ENCODE measurements around the gene EPN3. TPM values are rescaled to one million over a fixed set of nuclear protein-coding genes. Genes with fewer than 3 reads are reported as not detected.
A peak's percentile ranks its signal among the peaks of the same experiment; 100 is the strongest.

The EPN3 gene
- total RNA-seq, 1 experiment from 2014 or later, result 20.5 TPM

DNA sequence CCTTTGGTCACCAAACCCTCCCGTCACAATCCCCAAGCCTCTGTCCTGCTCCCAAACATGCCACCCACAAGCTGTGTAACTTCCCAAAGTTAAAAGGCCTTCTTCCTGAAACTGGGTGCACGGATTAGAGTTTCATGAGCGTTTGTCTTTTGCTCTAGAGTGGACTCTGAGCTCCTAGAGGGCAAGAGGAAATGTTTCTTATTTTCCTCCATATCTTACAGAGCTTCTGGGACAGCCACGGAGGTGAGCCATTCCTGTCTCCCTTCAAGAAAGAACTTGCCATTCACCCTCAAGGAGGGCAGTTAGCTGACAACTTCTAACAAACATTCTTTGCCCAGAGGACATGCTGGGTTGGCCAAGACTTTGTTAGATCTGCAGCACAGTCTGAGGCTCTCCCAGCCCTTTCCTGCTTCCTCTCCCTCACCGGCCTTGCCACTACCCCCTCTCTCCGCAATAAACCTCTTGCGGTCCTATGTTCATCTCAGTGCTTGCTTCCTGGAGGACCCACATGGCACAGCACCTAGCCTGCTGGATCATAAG lies 26.9 kb upstream of the EPN3 start:
- no peak for ATAC-seq
- H3K27me3 ChIP-seq (ENCODE audit: low read length), result no peaks in the 10 kb centered on the region
- POLR2A ChIA-PET (ENCODE audit: unreplicated experiment), result interaction anchor here (0.5 kb wide), 1 partner anchor 269 kb away, joined by 3 read pairs; no protein-coding TSS in a partner anchor
- H3K79me2 ChIP-seq (ENCODE audit: low read length), result no peaks in the 10 kb centered on the region
- H3K27ac ChIP-seq (ENCODE audit: low read length), result no peak overlapping the region
- no peaks in the 10 kb centered on the region for H3K36me3 ChIP-seq (ENCODE audit: low read depth, low read length)
- H3K9ac ChIP-seq (ENCODE audit: low read length), result no peak overlapping the region
- H3F3A ChIP-seq (ENCODE audit: low read length, unreplicated experiment), result no peaks in the 10 kb centered on the region
- no peak for TF ChIP-seq EZH2phosphoT487 (IDR thresholded peaks at IDR 0.05; ENCODE audit: borderline replicate concordance, low read length)
- TF ChIP-seq, protein P1, sequence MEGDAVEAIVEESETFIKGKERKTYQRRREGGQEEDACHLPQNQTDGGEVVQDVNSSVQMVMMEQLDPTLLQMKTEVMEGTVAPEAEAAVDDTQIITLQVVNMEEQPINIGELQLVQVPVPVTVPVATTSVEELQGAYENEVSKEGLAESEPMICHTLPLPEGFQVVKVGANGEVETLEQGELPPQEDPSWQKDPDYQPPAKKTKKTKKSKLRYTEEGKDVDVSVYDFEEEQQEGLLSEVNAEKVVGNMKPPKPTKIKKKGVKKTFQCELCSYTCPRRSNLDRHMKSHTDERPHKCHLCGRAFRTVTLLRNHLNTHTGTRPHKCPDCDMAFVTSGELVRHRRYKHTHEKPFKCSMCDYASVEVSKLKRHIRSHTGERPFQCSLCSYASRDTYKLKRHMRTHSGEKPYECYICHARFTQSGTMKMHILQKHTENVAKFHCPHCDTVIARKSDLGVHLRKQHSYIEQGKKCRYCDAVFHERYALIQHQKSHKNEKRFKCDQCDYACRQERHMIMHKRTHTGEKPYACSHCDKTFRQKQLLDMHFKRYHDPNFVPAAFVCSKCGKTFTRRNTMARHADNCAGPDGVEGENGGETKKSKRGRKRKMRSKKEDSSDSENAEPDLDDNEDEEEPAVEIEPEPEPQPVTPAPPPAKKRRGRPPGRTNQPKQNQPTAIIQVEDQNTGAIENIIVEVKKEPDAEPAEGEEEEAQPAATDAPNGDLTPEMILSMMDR (conservative IDR thresholded peaks at IDR 0.05; ENCODE audit: low read depth, low read length), result no peak
- no peak for TF ChIP-seq EZH2 (IDR thresholded peaks at IDR 0.05; ENCODE audit: low read length, unreplicated experiment)
- H3K4me1 ChIP-seq (ENCODE audit: insufficient read depth, low read length), result peaks cover 4% of the 10 kb centered on the region; the same call in 1 of the 2 replicates
- intact Hi-C loops (cut with micrococcal nuclease), result no loop called here
- BruUV-seq (replicated peaks), result no TSS peak
- H3K4me2 ChIP-seq (ENCODE audit: low read length), result no peak overlapping the region
- H4K20me1 ChIP-seq (ENCODE audit: low read length), result no peaks in the 10 kb centered on the region
- CTCF ChIA-PET, result interaction anchor here (0.6 kb wide), 1 partner anchor 10 kb away, joined by 3 read pairs; no protein-coding TSS in a partner anchor
- no peak overlapping the region for H2AFZ ChIP-seq (ENCODE audit: low read length)
- no peaks in the 10 kb centered on the region for H3K9me3 ChIP-seq (ENCODE audit: low read length)
- no peak overlapping the region for H3K4me3 ChIP-seq (ENCODE audit: low read length)
- no peaks in the 10 kb centered on the region for H3K9me2 ChIP-seq (replicated peaks; ENCODE audit: low read length)
- DNase-seq, result no peak

DNA sequence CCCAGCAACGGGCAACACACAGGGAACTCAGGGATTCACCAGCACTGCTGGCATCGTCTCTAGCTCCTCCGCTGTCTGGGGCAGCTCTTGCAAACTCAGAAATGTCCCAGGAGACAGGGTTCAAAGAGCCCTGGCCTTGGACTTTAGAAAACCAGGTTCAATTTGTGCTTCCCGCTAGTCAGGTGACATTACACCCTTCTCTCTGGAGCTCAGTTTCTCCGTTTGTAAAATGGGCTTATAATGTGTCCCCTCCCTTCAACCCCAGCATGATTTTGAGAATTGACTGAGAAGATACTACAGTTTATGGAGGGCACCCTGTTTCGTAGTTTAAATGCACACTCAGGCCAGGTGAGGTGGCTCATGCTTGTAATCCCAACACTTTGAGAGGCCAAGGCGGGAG lies 26.2 kb upstream of the EPN3 start:
- DNase-seq (no peak), ATAC-seq (no peak)
- peaks cover 11% of the 10 kb centered on the region for H3K4me1 ChIP-seq (ENCODE audit: insufficient read depth, low read length)
- H3F3A ChIP-seq (ENCODE audit: low read length, unreplicated experiment), result no peaks in the 10 kb centered on the region
- POLR2A ChIA-PET (ENCODE audit: unreplicated experiment), result interaction anchor here (0.7 kb wide), 1 partner anchor 38 kb away, joined by 4 read pairs; no protein-coding TSS in a partner anchor
- no peak overlapping the region for H3K9ac ChIP-seq (ENCODE audit: low read length)
- H3K27me3 ChIP-seq (ENCODE audit: low read length), result no peaks in the 10 kb centered on the region
- CTCF ChIA-PET, result no interaction called here
- no peaks in the 10 kb centered on the region for H4K20me1 ChIP-seq (ENCODE audit: low read length)
- intact Hi-C loops (cut with micrococcal nuclease), result no loop called here
- H2AFZ ChIP-seq (ENCODE audit: low read length), result no peak overlapping the region
- no peaks in the 10 kb centered on the region for H3K79me2 ChIP-seq (ENCODE audit: low read length)
- no peak overlapping the region for H3K4me3 ChIP-seq (ENCODE audit: low read length)
- no peaks in the 10 kb centered on the region for H3K9me2 ChIP-seq (replicated peaks; ENCODE audit: low read length)
- H3K27ac ChIP-seq (ENCODE audit: low read length), result no peak overlapping the region
- TF ChIP-seq EZH2 (IDR thresholded peaks at IDR 0.05; ENCODE audit: low read length, unreplicated experiment), result no peak
- no TSS peak for BruUV-seq (replicated peaks)
- no peak overlapping the region for H3K4me2 ChIP-seq (ENCODE audit: low read length)
- no peaks in the 10 kb centered on the region for H3K36me3 ChIP-seq (ENCODE audit: low read depth, low read length)
- H3K9me3 ChIP-seq (ENCODE audit: low read length), result no peaks in the 10 kb centered on the region

DNA sequence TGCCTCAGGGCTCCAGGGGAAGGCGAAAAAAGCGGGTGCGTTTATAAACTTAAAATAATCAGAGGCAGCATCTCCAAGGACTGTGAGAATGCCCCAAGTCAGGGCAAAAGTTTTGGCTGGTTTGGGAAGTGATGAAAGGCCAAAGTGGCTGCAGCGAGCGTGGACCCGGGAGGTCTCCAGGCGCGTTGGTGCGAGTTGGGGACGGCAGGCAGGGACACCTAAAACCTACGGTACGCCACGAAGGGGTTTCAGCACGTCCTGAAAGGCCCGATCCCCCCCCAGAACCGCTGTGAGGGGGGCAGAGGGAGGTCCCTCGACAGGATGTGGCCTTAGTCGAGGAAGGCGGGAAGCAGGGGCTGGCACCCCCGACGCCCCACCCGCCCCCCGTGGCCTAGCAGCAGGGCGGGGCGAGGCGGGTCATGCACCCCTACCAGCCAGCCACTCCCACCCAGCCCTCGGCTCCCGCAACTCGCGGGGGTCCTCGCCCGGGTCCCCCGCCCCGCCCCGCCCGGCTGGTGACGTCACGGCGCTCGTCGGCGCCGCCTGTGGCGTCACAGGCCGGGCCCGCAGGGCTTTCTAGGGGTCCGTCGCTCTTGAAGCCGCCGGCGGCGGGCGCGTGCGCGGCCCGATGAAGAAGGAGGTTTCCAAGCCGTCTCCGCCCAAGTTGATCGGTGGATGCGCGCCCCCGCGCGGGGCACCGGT lies 24.5 kb upstream of the EPN3 start, which contains the start of gene MYCBPAP:
MYCBPAP (plus strand) TSS at position 569 of the 702 bp plus-strand sequence. CDS start 236 bp downstream, outside the sequence.
- DNase-seq, result peak; percentile 61
- peak; percentile 85 for ATAC-seq
- H3K9me2 ChIP-seq (replicated peaks; ENCODE audit: low read length), result no peaks in the 10 kb centered on the region
- H3K9ac ChIP-seq (ENCODE audit: low read length), result peak within 1 kb of the TSS; percentile 23
- no peaks in the 10 kb centered on the region for H4K20me1 ChIP-seq (ENCODE audit: low read length)
- TSS peak; percentile 51 for BruUV-seq (replicated peaks)
- peaks cover 15% of the 10 kb centered on the region for H3K4me1 ChIP-seq (ENCODE audit: insufficient read depth, low read length)
- peak within 1 kb of the TSS; percentile 83 for H2AFZ ChIP-seq (ENCODE audit: low read length)
- peak within 1 kb of the TSS; percentile 76 for H3K4me2 ChIP-seq (ENCODE audit: low read length)
- ChIA-PET CTCF (no interaction called here), POLR2A (ENCODE audit: unreplicated experiment) (no interaction called here)
- intact Hi-C loops (cut with micrococcal nuclease), result no loop called here
- no peaks in the 10 kb centered on the region for H3K9me3 ChIP-seq (ENCODE audit: low read length)
- TF ChIP-seq EZH2phosphoT487 (IDR thresholded peaks at IDR 0.05; ENCODE audit: borderline replicate concordance, low read length), result no peak
- TF ChIP-seq, protein P1 (conservative IDR thresholded peaks at IDR 0.05; ENCODE audit: low read depth, low read length), result peak; percentile 44
- H3K27me3 ChIP-seq (ENCODE audit: low read length), result no peaks in the 10 kb centered on the region
- no peaks in the 10 kb centered on the region for H3F3A ChIP-seq (ENCODE audit: low read length, unreplicated experiment)
- H3K79me2 ChIP-seq (ENCODE audit: low read length), result no peaks in the 10 kb centered on the region
- no peak within 1 kb of the TSS for H3K27ac ChIP-seq (ENCODE audit: low read length)
- H3K4me3 ChIP-seq (ENCODE audit: low read length), result peak within 1 kb of the TSS; percentile 63
- no peaks in the 10 kb centered on the region for H3K36me3 ChIP-seq (ENCODE audit: low read depth, low read length)

Measured in PC-3 (cell line).